HepG2 (cell line): Measurements from ENCODE around the gene AARS2. TPM values are rescaled to one million over a fixed set of nuclear protein-coding genes. Genes with fewer than 3 reads are reported as not detected.

Experiments used
- GPN1 ChIP-seq: sonication (generic); formaldehyde crosslinking; IDR thresholded peaks from 2 replicates; pipeline ENCODE4 v1.5.1; 2020; ENCODE audit warnings: missing genetic modification reagents, borderline replicate concordance
- HBP1 ChIP-seq: IDR thresholded peaks from 2 replicates; pipeline ENCODE4 v1.6.1; 2016; ENCODE audit warnings: low read depth, control low read depth
- HMGA1 ChIP-seq: sonication (generic); formaldehyde crosslinking; conservative IDR thresholded peaks from 2 replicates; pipeline ENCODE4 v1.4.0; 2020; ENCODE audit warnings: missing genetic modification reagents
- HNRNPLL ChIP-seq: fragments of 200-400 bp; formaldehyde crosslinking; IDR thresholded peaks from 2 replicates; pipeline ENCODE4 v1.6.1; 2017; ENCODE audit warnings: mild to moderate bottlenecking, low read depth, low read length; ENCODE audit not compliant: poor library complexity, severe bottlenecking
- HOXA7 ChIP-seq: sonication (generic); formaldehyde crosslinking; IDR thresholded peaks from 2 replicates; pipeline ENCODE4 v1.8.1; 2022; ENCODE audit warnings: mild to moderate bottlenecking, missing genetic modification reagents, moderate library complexity
- LBX2 ChIP-seq: sonication (generic); formaldehyde crosslinking; IDR thresholded peaks from 2 replicates; pipeline ENCODE4 v1.5.0; 2020; ENCODE audit warnings: missing genetic modification reagents, mild to moderate bottlenecking, borderline replicate concordance
- MED13 ChIP-seq: sonication (generic); formaldehyde crosslinking; IDR thresholded peaks from 2 replicates; pipeline ENCODE4 v1.5.0; 2020; ENCODE audit warnings: missing genetic modification reagents
- MTA1 ChIP-seq: sonication (generic); formaldehyde crosslinking; IDR thresholded peaks from 2 replicates; pipeline ENCODE4 v1.4.0; 2020; ENCODE audit warnings: missing genetic modification reagents, mild to moderate bottlenecking, borderline replicate concordance
- PLRG1 ChIP-seq: fragments of 450-650 bp; conservative IDR thresholded peaks from 2 replicates; pipeline ENCODE4 v1.6.1; 2016
- POLR2G ChIP-seq: fragments of 200-400 bp; formaldehyde crosslinking; IDR thresholded peaks from 2 replicates; pipeline ENCODE4 v1.6.1; 2018; ENCODE audit warnings: mild to moderate bottlenecking, low read depth, low read length, moderate library complexity
- RBFOX2 ChIP-seq: fragments of 200-400 bp; formaldehyde crosslinking; IDR thresholded peaks from 2 replicates; pipeline ENCODE4 v1.6.1; 2017; ENCODE audit warnings: low read depth, mild to moderate bottlenecking, low read length
- TMF1 ChIP-seq: sonication (generic); formaldehyde crosslinking; IDR thresholded peaks from 2 replicates; pipeline ENCODE4 v1.8.1; 2022; ENCODE audit warnings: low read depth, missing genetic modification reagents
- ZBTB38 ChIP-seq: sonication (generic); formaldehyde crosslinking; IDR thresholded peaks from 2 replicates; pipeline ENCODE4 v1.5.1; 2020; ENCODE audit warnings: mild to moderate bottlenecking, missing genetic modification reagents
- ZNF430 ChIP-seq: sonication (generic); formaldehyde crosslinking; IDR thresholded peaks from 2 replicates; pipeline ENCODE4 v1.9.0; 2021; ENCODE audit warnings: mild to moderate bottlenecking, missing genetic modification reagents
- ZNF577 ChIP-seq: sonication (generic); formaldehyde crosslinking; IDR thresholded peaks from 2 replicates; pipeline ENCODE4 v1.4.0; 2020; ENCODE audit warnings: mild to moderate bottlenecking, low read depth, missing genetic modification reagents, borderline replicate concordance
- ZNF784 ChIP-seq: sonication (generic); formaldehyde crosslinking; IDR thresholded peaks from 2 replicates; pipeline ENCODE4 v1.5.1; 2020; ENCODE audit warnings: missing genetic modification reagents, mild to moderate bottlenecking, borderline replicate concordance
- ZNF790 ChIP-seq: sonication (generic); formaldehyde crosslinking; IDR thresholded peaks from 2 replicates; pipeline ENCODE4 v1.8.0; 2022; ENCODE audit warnings: missing genetic modification reagents, mild to moderate bottlenecking, borderline replicate concordance
- polyA plus RNA-seq, 8 experiments: library from polyadenylated mRNA; depleted of rRNA in 3 of 8; stranded (reverse) in 7 of 8; unstranded in 1 of 8; fragments of >200 nt; fragmentation: Illumina TruSeq in 4 of 8; extraction: Trizol in 4 of 8; gene quantifications; 2 replicates each; pipeline versions ENCODE4 v1.2.1 to v1.2.3, GENCODE V29; 2011 to 2016; ENCODE audit warnings: low read depth in 4 of 8, missing spikeins in 1 of 8, mixed read lengths in 1 of 8; ENCODE audit not compliant: insufficient read depth in 1 of 8
- total RNA-seq, 5 experiments: library from RNA; depleted of rRNA; stranded (reverse); fragments of >200 nt; fragmentation: Illumina TruSeq; extraction: Trizol; gene quantifications; 2 replicates each; pipeline ENCODE4 v1.2.3, GENCODE V29; 2016; ENCODE audit warnings: low read depth in 1 of 5

Gene AARS2
- total and polyA plus RNA-seq, 2 of the 13 experiments (the other 11 are each of a cell fraction or from before 2014, with no cell fraction given): 7.5 to 24.1 TPM

- TF ChIP-seq TMF1 (CRISPR knock-in tag) (no peak), HNRNPLL (no peak), HOXA7 (CRISPR knock-in tag) (no peak), GPN1 (CRISPR knock-in tag) (no peak), LBX2 (CRISPR knock-in tag) (no peak), ZNF784 (no peak), RBFOX2 (peak; percentile 61), MTA1 (no peak), MED13 (CRISPR knock-in tag) (no peak), ZNF577 (no peak), POLR2G (no peak), ZNF790 (no peak), ZBTB38 (CRISPR knock-in tag) (peak; percentile 70), HMGA1 (CRISPR knock-in tag) (no peak), ZNF430 (CRISPR knock-in tag) (no peak), HBP1 (0 out of 2 replicates have a peak, but pooled peaks have one; percentile 12), PLRG1 (no peak)
These were observed 59.6 kb downstream of the AARS2 start (continued) for GRCh38 chr6:44253307-44254101.
